ENCODE results near the gene AOC1. TPM values are rescaled to one million over a fixed set of nuclear protein-coding genes. Genes with fewer than 3 reads are reported as not detected.

AOC1 gene
- total RNA-seq, 3 donors from 2014 or later = 0.10 TPM; not detected in 2

- DNase-seq (no peak), ATAC-seq (no peak)
- Mint-ChIP-seq H3K4me1 (ENCODE audit: low read depth) (peaks cover 21% of the 10 kb centered on the region), H3K4me3 (no peak overlapping the region), H3K36me3 (ENCODE audit: insufficient read depth) (peaks cover 5% of the 10 kb centered on the region), H3K27me3 (ENCODE audit: low read depth) (peaks cover 2% of the 10 kb centered on the region), H3K9me3 (peaks cover 29% of the 10 kb centered on the region)
These were observed 25.2 kb downstream of the AOC1 start for GRCh38 chr7:150877536-150877935.

GRCh38 chr7:150879345-150879744, 27.0 kb downstream of the AOC1 start:
- peaks cover 5% of the 10 kb centered on the region for H3K36me3 Mint-ChIP-seq (ENCODE audit: insufficient read depth)
- no peak overlapping the region for H3K4me3 Mint-ChIP-seq
- peaks cover 39% of the 10 kb centered on the region for H3K9me3 Mint-ChIP-seq
- DNase-seq = no peak
- peaks cover 20% of the 10 kb centered on the region for H3K4me1 Mint-ChIP-seq (ENCODE audit: low read depth)
- H3K27me3 Mint-ChIP-seq (ENCODE audit: low read depth) = peaks cover 2% of the 10 kb centered on the region
- ATAC-seq = no peak

GRCh38 chr7:150881189-150881588, 28.9 kb downstream of the AOC1 start:
- no peak overlapping the region for H3K4me3 Mint-ChIP-seq
- H3K27me3 Mint-ChIP-seq (ENCODE audit: low read depth) = peaks cover 2% of the 10 kb centered on the region
- H3K4me1 Mint-ChIP-seq (ENCODE audit: low read depth) = peaks cover 9% of the 10 kb centered on the region
- peaks cover 5% of the 10 kb centered on the region for H3K36me3 Mint-ChIP-seq (ENCODE audit: insufficient read depth)
- DNase-seq (no peak), ATAC-seq (no peak)
- peaks cover 53% of the 10 kb centered on the region for H3K9me3 Mint-ChIP-seq

- peaks cover 9% of the 10 kb centered on the region for H3K27me3 Mint-ChIP-seq (ENCODE audit: low read depth)
- H3K4me3 Mint-ChIP-seq = no peak overlapping the region
- no peaks in the 10 kb centered on the region for H3K36me3 Mint-ChIP-seq (ENCODE audit: insufficient read depth)
- H3K4me1 Mint-ChIP-seq (ENCODE audit: low read depth) = no peaks in the 10 kb centered on the region
- H3K9me3 Mint-ChIP-seq = peaks cover 3% of the 10 kb centered on the region
- ATAC-seq (no peak), DNase-seq (no peak)
These were observed 38.7 kb downstream of the AOC1 start for GRCh38 chr7:150890853-150891584.

- no peak for DNase-seq
- H3K9me3 Mint-ChIP-seq = peaks cover 3% of the 10 kb centered on the region
These were observed 39.4 kb downstream of the AOC1 start for GRCh38 chr7:150891740-150892139.

GRCh38 chr7:150895809-150896208, 43.5 kb downstream of the AOC1 start:
- peaks cover 42% of the 10 kb centered on the region for H3K27me3 Mint-ChIP-seq (ENCODE audit: low read depth)
- H3K4me1 Mint-ChIP-seq (ENCODE audit: low read depth) = peaks cover 8% of the 10 kb centered on the region
- peaks cover 3% of the 10 kb centered on the region for H3K9me3 Mint-ChIP-seq
- no peaks in the 10 kb centered on the region for H3K36me3 Mint-ChIP-seq (ENCODE audit: insufficient read depth)
- ATAC-seq (no peak), DNase-seq (no peak)
- H3K4me3 Mint-ChIP-seq = no peak overlapping the region

More at GRCh38 chr7:150891740-150892139, 39.4 kb downstream of the AOC1 start:
- Mint-ChIP-seq H3K4me1 (ENCODE audit: low read depth) (no peaks in the 10 kb centered on the region), H3K4me3 (no peak overlapping the region), H3K36me3 (ENCODE audit: insufficient read depth) (no peaks in the 10 kb centered on the region), H3K27me3 (ENCODE audit: low read depth) (peaks cover 15% of the 10 kb centered on the region)
- ATAC-seq = no peak

GRCh38 chr7:150896562-150897209, 44.4 kb downstream of the AOC1 start:
- no peaks in the 10 kb centered on the region for H3K36me3 Mint-ChIP-seq (ENCODE audit: insufficient read depth)
- peaks cover 50% of the 10 kb centered on the region for H3K27me3 Mint-ChIP-seq (ENCODE audit: low read depth)
- peaks cover 8% of the 10 kb centered on the region for H3K4me1 Mint-ChIP-seq (ENCODE audit: low read depth)
- DNase-seq = no peak
- no peak for ATAC-seq
- H3K9me3 Mint-ChIP-seq = peaks cover 3% of the 10 kb centered on the region
- H3K4me3 Mint-ChIP-seq = no peak overlapping the region

- H3K4me1 Mint-ChIP-seq (ENCODE audit: low read depth) = peaks cover 8% of the 10 kb centered on the region
- no peak for DNase-seq
- ATAC-seq = peak; percentile 58 to 71
- H3K4me3 Mint-ChIP-seq = no peak overlapping the region
- H3K27me3 Mint-ChIP-seq (ENCODE audit: low read depth) = peaks cover 60% of the 10 kb centered on the region
- H3K9me3 Mint-ChIP-seq = peaks cover 3% of the 10 kb centered on the region
- H3K36me3 Mint-ChIP-seq (ENCODE audit: insufficient read depth) = no peaks in the 10 kb centered on the region
These were observed 45.5 kb downstream of the AOC1 start for GRCh38 chr7:150897502-150898474.

GRCh38 chr7:150898475-150899011, 46.2 kb downstream of the AOC1 start:
- Mint-ChIP-seq H3K4me3 (no peak overlapping the region), H3K9me3 (peaks cover 3% of the 10 kb centered on the region), H3K36me3 (ENCODE audit: insufficient read depth) (no peaks in the 10 kb centered on the region), H3K4me1 (ENCODE audit: low read depth) (peaks cover 8% of the 10 kb centered on the region), H3K27me3 (ENCODE audit: low read depth) (peaks cover 61% of the 10 kb centered on the region)
- DNase-seq = peak; percentile 79
- ATAC-seq = peak; percentile 79 to 86

GRCh38 chr7:150900675-150901074, 48.4 kb downstream of the AOC1 start:
- no peak overlapping the region for H3K4me3 Mint-ChIP-seq
- no peak for ATAC-seq
- DNase-seq = no peak
- H3K9me3 Mint-ChIP-seq = no peaks in the 10 kb centered on the region
- peaks cover 65% of the 10 kb centered on the region for H3K27me3 Mint-ChIP-seq (ENCODE audit: low read depth)
- H3K36me3 Mint-ChIP-seq (ENCODE audit: insufficient read depth) = no peaks in the 10 kb centered on the region
- H3K4me1 Mint-ChIP-seq (ENCODE audit: low read depth) = peaks cover 9% of the 10 kb centered on the region

- no peak overlapping the region for H3K4me3 Mint-ChIP-seq
- H3K9me3 Mint-ChIP-seq = no peaks in the 10 kb centered on the region
- H3K27me3 Mint-ChIP-seq (ENCODE audit: low read depth) = peaks cover 62% of the 10 kb centered on the region
- ATAC-seq (no peak), DNase-seq (no peak)
- H3K4me1 Mint-ChIP-seq (ENCODE audit: low read depth) = peaks cover 9% of the 10 kb centered on the region
- no peaks in the 10 kb centered on the region for H3K36me3 Mint-ChIP-seq (ENCODE audit: insufficient read depth)
These were observed 49.1 kb downstream of the AOC1 start for GRCh38 chr7:150901160-150902035.

- no peaks in the 10 kb centered on the region for H3K9me3 Mint-ChIP-seq
- no peaks in the 10 kb centered on the region for H3K36me3 Mint-ChIP-seq (ENCODE audit: insufficient read depth)
- ATAC-seq = no peak
- peaks cover 9% of the 10 kb centered on the region for H3K4me1 Mint-ChIP-seq (ENCODE audit: low read depth)
- H3K4me3 Mint-ChIP-seq = no peak overlapping the region
- peaks cover 52% of the 10 kb centered on the region for H3K27me3 Mint-ChIP-seq (ENCODE audit: low read depth)
- DNase-seq = no peak
These were observed 50.0 kb downstream of the AOC1 start for GRCh38 chr7:150902078-150903033.

All from activated T-cell treated with anti-CD3 and anti-CD28 coated beads, Interleukin-2, amount 50 U/mL, for 4 hours (primary cell).